Activated T-helper 17 cell treated with anti-CD3 and anti-CD28 coated beads, Interleukin-2, amount 50 U/mL, for 72 hours (primary cell): ENCODE results near the gene UFSP1. TPM values are rescaled to one million over a fixed set of nuclear protein-coding genes. Genes with fewer than 3 reads are reported as not detected.
A peak's percentile ranks its signal among the peaks of the same experiment; 100 is the strongest.
"Not testable (repeated sequence)": the region's sequence is repeated elsewhere in the genome, so short reads cannot be mapped to it uniquely, and the experiment has no call there.

Source experiments
- ATAC-seq: fragments of 150-1000 bp; cut with Tn5 transposase; replicated peaks from 2 replicates; pipeline ENCODE4 v1.10.0; 2021; ENCODE audit warnings: mild to moderate bottlenecking, moderate library complexity
- H3K27ac Mint-ChIP-seq: one replicate; pipeline ENCODE4 v1.8.0; 2022; ENCODE audit warnings: mixed read lengths
- H3K27me3 Mint-ChIP-seq: one replicate; pipeline ENCODE4 v1.8.0; 2022; ENCODE audit warnings: mixed read lengths
- H3K36me3 Mint-ChIP-seq: one replicate; pipeline ENCODE4 v1.8.0; 2022; ENCODE audit warnings: low read depth, mild to moderate bottlenecking, mixed read lengths
- H3K4me1 Mint-ChIP-seq: one replicate; pipeline ENCODE4 v1.8.0; 2022; ENCODE audit warnings: mixed read lengths
- H3K4me3 Mint-ChIP-seq: one replicate; pipeline ENCODE4 v1.8.0; 2022; ENCODE audit warnings: mild to moderate bottlenecking, mixed read lengths
- H3K9me3 Mint-ChIP-seq: one replicate; pipeline ENCODE4 v1.8.0; 2022; ENCODE audit warnings: mixed read lengths
- total RNA-seq, 2 donors: library from RNA; stranded (reverse); gene quantifications; one replicate each; pipeline ENCODE4 v1.2.3, GENCODE V29; 2022

UFSP1 gene
- 1 to 10 TPM in 1 of 2 donors, under 1 TPM in 1; 0.79 to 3.2 TPM for total RNA-seq

GRCh38 chr7:100888988-100889750 is at the start of gene UFSP1:
Gene UFSP1 (minus strand): TSS chr7:100889715. CDS start chr7:100889271, 444 bp downstream.
- Mint-ChIP-seq H3K9me3 (no peaks in the 10 kb centered on the region), H3K27me3 (peaks cover 7% of the 10 kb centered on the region), H3K4me3 (peak within 1 kb of the TSS; percentile 73), H3K36me3 (peaks cover 47% of the 10 kb centered on the region), H3K27ac (peak within 1 kb of the TSS; percentile 83), H3K4me1 (peaks cover 44% of the 10 kb centered on the region)
- peak; percentile 60 for ATAC-seq

GRCh38 chr7:100936167-100936566 is 46.7 kb upstream of the UFSP1 start:
- not testable (repeated sequence) for ATAC-seq, H3K4me3 Mint-ChIP-seq, H3K36me3 Mint-ChIP-seq, H3K9me3 Mint-ChIP-seq, H3K27ac Mint-ChIP-seq, H3K4me1 Mint-ChIP-seq
- peaks cover 17% of the 10 kb centered on the region for H3K27me3 Mint-ChIP-seq

GRCh38 chr7:100935381-100935780 is 45.9 kb upstream of the UFSP1 start:
- H3K9me3 Mint-ChIP-seq: not testable (repeated sequence)

GRCh38 chr7:100933734-100934133 is 44.2 kb upstream of the UFSP1 start:
- H3K27ac Mint-ChIP-seq: no peak overlapping the region
- peaks cover 21% of the 10 kb centered on the region for H3K27me3 Mint-ChIP-seq
- H3K36me3 Mint-ChIP-seq: no peaks in the 10 kb centered on the region
- H3K4me3 Mint-ChIP-seq: no peak overlapping the region
- H3K9me3 Mint-ChIP-seq: peaks cover 5% of the 10 kb centered on the region
- H3K4me1 Mint-ChIP-seq: no peaks in the 10 kb centered on the region
- ATAC-seq: no peak

More at GRCh38 chr7:100935381-100935780, 45.9 kb upstream of the UFSP1 start:
- not testable (repeated sequence) for ATAC-seq, H3K4me3 Mint-ChIP-seq, H3K27ac Mint-ChIP-seq, H3K36me3 Mint-ChIP-seq, H3K4me1 Mint-ChIP-seq
- H3K27me3 Mint-ChIP-seq: peaks cover 21% of the 10 kb centered on the region

GRCh38 chr7:100929808-100930174 is 40.3 kb upstream of the UFSP1 start:
- no peaks in the 10 kb centered on the region for H3K4me1 Mint-ChIP-seq
- ATAC-seq: no peak
- no peaks in the 10 kb centered on the region for H3K36me3 Mint-ChIP-seq
- H3K27ac Mint-ChIP-seq: no peak overlapping the region
- H3K4me3 Mint-ChIP-seq: no peak overlapping the region
- H3K27me3 Mint-ChIP-seq: peaks cover 13% of the 10 kb centered on the region
- peaks cover 5% of the 10 kb centered on the region for H3K9me3 Mint-ChIP-seq

GRCh38 chr7:100923616-100924015 is 34.1 kb upstream of the UFSP1 start:
- H3K27me3 Mint-ChIP-seq: peaks cover 29% of the 10 kb centered on the region
- not testable (repeated sequence) for H3K36me3 Mint-ChIP-seq, H3K27ac Mint-ChIP-seq

GRCh38 chr7:100921039-100921438 is 31.5 kb upstream of the UFSP1 start:
- Mint-ChIP-seq H3K27ac (no peak overlapping the region), H3K4me3 (no peak overlapping the region), H3K27me3 (peaks cover 36% of the 10 kb centered on the region), H3K4me1 (no peaks in the 10 kb centered on the region), H3K36me3 (no peaks in the 10 kb centered on the region), H3K9me3 (no peaks in the 10 kb centered on the region)
- ATAC-seq: no peak

More at GRCh38 chr7:100923616-100924015, 34.1 kb upstream of the UFSP1 start:
- H3K4me1 Mint-ChIP-seq, ATAC-seq, H3K4me3 Mint-ChIP-seq, H3K9me3 Mint-ChIP-seq: not testable (repeated sequence)

GRCh38 chr7:100919779-100920437 is 30.4 kb upstream of the UFSP1 start:
- H3K36me3 Mint-ChIP-seq, H3K4me1 Mint-ChIP-seq, H3K27ac Mint-ChIP-seq, ATAC-seq, H3K9me3 Mint-ChIP-seq, H3K4me3 Mint-ChIP-seq: not testable (repeated sequence)
- peaks cover 39% of the 10 kb centered on the region for H3K27me3 Mint-ChIP-seq

- peaks cover 40% of the 10 kb centered on the region for H3K27me3 Mint-ChIP-seq
- not testable (repeated sequence) for ATAC-seq, H3K9me3 Mint-ChIP-seq, H3K27ac Mint-ChIP-seq, H3K4me1 Mint-ChIP-seq, H3K4me3 Mint-ChIP-seq, H3K36me3 Mint-ChIP-seq
These were observed 29.8 kb upstream of the UFSP1 start for GRCh38 chr7:100919335-100919734.

- no peak overlapping the region for H3K4me3 Mint-ChIP-seq
- peaks cover 22% of the 10 kb centered on the region for H3K27me3 Mint-ChIP-seq
- no peaks in the 10 kb centered on the region for H3K9me3 Mint-ChIP-seq
- no peak overlapping the region for H3K27ac Mint-ChIP-seq
- H3K36me3 Mint-ChIP-seq: no peaks in the 10 kb centered on the region
- peaks cover 6% of the 10 kb centered on the region for H3K4me1 Mint-ChIP-seq
- peak; percentile 92 for ATAC-seq
These were observed 25.4 kb upstream of the UFSP1 start for GRCh38 chr7:100914879-100915447.

GRCh38 chr7:100914208-100914878 is 24.8 kb upstream of the UFSP1 start:
- peaks cover 6% of the 10 kb centered on the region for H3K4me1 Mint-ChIP-seq
- no peak overlapping the region for H3K4me3 Mint-ChIP-seq
- H3K36me3 Mint-ChIP-seq: no peaks in the 10 kb centered on the region
- no peaks in the 10 kb centered on the region for H3K9me3 Mint-ChIP-seq
- peaks cover 18% of the 10 kb centered on the region for H3K27me3 Mint-ChIP-seq
- no peak overlapping the region for H3K27ac Mint-ChIP-seq
- no peak for ATAC-seq

GRCh38 chr7:100911484-100911883 is 22.0 kb upstream of the UFSP1 start:
- H3K36me3 Mint-ChIP-seq: no peaks in the 10 kb centered on the region
- peaks cover 6% of the 10 kb centered on the region for H3K4me1 Mint-ChIP-seq
- H3K9me3 Mint-ChIP-seq: no peaks in the 10 kb centered on the region
- no peak overlapping the region for H3K27ac Mint-ChIP-seq
- ATAC-seq: no peak
- H3K27me3 Mint-ChIP-seq: peaks cover 14% of the 10 kb centered on the region
- H3K4me3 Mint-ChIP-seq: no peak overlapping the region

GRCh38 chr7:100910443-100910842 is 20.9 kb upstream of the UFSP1 start:
- peaks cover 11% of the 10 kb centered on the region for H3K27me3 Mint-ChIP-seq
- H3K4me1 Mint-ChIP-seq, ATAC-seq, H3K4me3 Mint-ChIP-seq, H3K36me3 Mint-ChIP-seq, H3K9me3 Mint-ChIP-seq, H3K27ac Mint-ChIP-seq: not testable (repeated sequence)

- ATAC-seq: no peak
- no peak overlapping the region for H3K27ac Mint-ChIP-seq
- peaks cover 6% of the 10 kb centered on the region for H3K27me3 Mint-ChIP-seq
- H3K36me3 Mint-ChIP-seq: no peaks in the 10 kb centered on the region
- no peak overlapping the region for H3K4me3 Mint-ChIP-seq
- H3K9me3 Mint-ChIP-seq: no peaks in the 10 kb centered on the region
- no peaks in the 10 kb centered on the region for H3K4me1 Mint-ChIP-seq
These were observed 19.0 kb upstream of the UFSP1 start for GRCh38 chr7:100908512-100908911.
